Vagina (tissue), 2 donors: ENCODE measurements around the gene PPAN. TPM values are rescaled to one million over a fixed set of nuclear protein-coding genes. Genes with fewer than 3 reads are reported as not detected.

Experiments
- DNase-seq, 2 donors: peaks; one replicate each; pipeline ENCODE4 v3.0.0-alpha.2; 2017; ENCODE audit errors: extremely low spot score in 2 of 2
- H3K27ac ChIP-seq: fragments of 200-600 bp; sonication (generic); one replicate; pipeline ENCODE4 v1.5.1; 2019
- H3K27me3 ChIP-seq: fragments of 200-600 bp; sonication (generic); one replicate; pipeline ENCODE4 v1.5.1; 2019
- H3K36me3 ChIP-seq, 2 donors: fragments of 200-600 bp; sonication (generic); one replicate each; pipeline ENCODE4 v1.5.1; 2017 to 2019
- H3K4me1 ChIP-seq: fragments of 200-600 bp; sonication (generic); one replicate; pipeline ENCODE4 v1.5.1; 2019
- H3K4me3 ChIP-seq, 2 donors: fragments of 200-600 bp; sonication (generic); 1 replicate in 1 of 2; 2 replicates in 1 of 2; pipeline ENCODE4 v1.5.1; 2016 to 2019
- H3K9me3 ChIP-seq: fragments of 200-600 bp; sonication (generic); one replicate; pipeline ENCODE4 v1.5.1; 2019
- CTCF ChIP-seq, 3 experiments: fragments of 450-650 bp in 2 of 3; fragments of 200-600 bp in 1 of 3; sonication (generic) in 1 of 3; IDR thresholded peaks; one replicate each; pipeline ENCODE4 v1.5.1; 2017 to 2019; ENCODE audit warnings: antibody characterized with exemption in 3 of 3, mild to moderate bottlenecking in 2 of 3, moderate library complexity in 2 of 3
- POLR2A ChIP-seq, 2 donors: fragments of 450-650 bp; IDR thresholded peaks; one replicate each; pipeline ENCODE4 v1.6.1; 2017; ENCODE audit warnings: antibody characterized with exemption in 2 of 2, mild to moderate bottlenecking in 2 of 2, moderate library complexity in 2 of 2
- POLR2AphosphoS5 ChIP-seq, 2 donors: sonication (generic); formaldehyde crosslinking; IDR thresholded peaks; one replicate each; pipeline ENCODE4 v1.9.0; 2017; ENCODE audit warnings: antibody characterized with exemption in 2 of 2, mild to moderate bottlenecking in 2 of 2, low read depth in 1 of 2; ENCODE audit not compliant: insufficient read depth in 1 of 2
- intact Hi-C: fragments of 100-400 bp; cut with DNase I; formaldehyde crosslinking; loops from one replicate; pipeline ENCODE4 v1.15.1; 2023
- total RNA-seq: library from RNA; depleted of rRNA; stranded (reverse); fragments of >200 nt; gene quantifications from one replicate; pipeline ENCODE4 v1.2.3, GENCODE V29; 2016

PPAN gene
- total RNA-seq, 1 donor from 2014 or later: 55.2 TPM

DNA sequence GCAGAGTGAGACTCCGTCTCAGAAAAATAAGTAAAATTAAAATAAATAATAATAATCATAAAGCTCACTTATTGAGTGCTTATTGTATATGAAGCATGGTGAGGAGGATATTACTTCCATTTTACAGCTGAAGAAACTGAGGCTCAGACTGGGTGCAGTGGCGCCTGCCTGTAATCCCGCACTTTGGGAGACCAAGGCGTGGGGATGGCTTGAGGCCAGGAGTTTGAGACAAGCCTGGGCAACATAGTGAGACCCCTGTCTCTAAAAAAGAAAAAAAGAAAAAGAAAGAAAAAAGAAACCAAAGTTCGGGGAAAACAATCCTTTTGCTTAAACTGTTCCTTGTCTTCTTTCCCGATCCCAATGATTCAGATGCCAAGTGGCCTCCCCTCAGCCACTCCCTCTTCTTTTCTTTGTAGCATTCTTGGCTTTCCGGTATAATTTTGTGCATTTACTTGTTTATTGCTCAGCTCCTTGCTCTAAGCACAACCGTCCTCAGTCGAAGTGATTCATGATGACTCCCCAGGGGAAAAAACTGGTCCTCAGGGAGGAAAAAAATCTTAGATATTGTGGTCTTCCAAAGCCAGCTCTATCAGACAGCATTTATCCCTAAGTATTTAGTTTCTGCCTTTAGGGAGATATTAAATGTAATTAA, 14.5 kb downstream of the PPAN start:
- H3K27me3 ChIP-seq: no peaks in the 10 kb centered on the region
- H3K27ac ChIP-seq: peak overlapping the region; percentile 75
- peaks cover 0 to 22% of the 10 kb centered on the region in 2 donors for H3K36me3 ChIP-seq
- TF ChIP-seq CTCF (IDR thresholded peaks at IDR 0.05): no peak
- peak in 1 of 2 donors; percentile 22 for TF ChIP-seq POLR2AphosphoS5 (IDR thresholded peaks at IDR 0.05; ENCODE audit: insufficient read depth in 1 of 2, low read depth in 1 of 2)
- no peak for TF ChIP-seq POLR2A (IDR thresholded peaks at IDR 0.05)
- no peaks in the 10 kb centered on the region for H3K9me3 ChIP-seq
- no peak for DNase-seq
- no peak overlapping the region for H3K4me3 ChIP-seq
- intact Hi-C loops: no loop called here
- H3K4me1 ChIP-seq: peaks cover 35% of the 10 kb centered on the region

GRCh38 chr19:10122045-10122444, 15.9 kb downstream of the PPAN start:
- Histone ChIP-seq H3K4me1 (peaks cover 35% of the 10 kb centered on the region), H3K27ac (peak overlapping the region; percentile 75), H3K27me3 (no peaks in the 10 kb centered on the region), H3K9me3 (no peaks in the 10 kb centered on the region), H3K4me3 (no peak overlapping the region), H3K36me3 (peaks cover 0 to 8% of the 10 kb centered on the region in 2 donors)
- intact Hi-C loops: no loop called here
- TF ChIP-seq POLR2AphosphoS5 (IDR thresholded peaks at IDR 0.05; ENCODE audit: insufficient read depth in 1 of 2, low read depth in 1 of 2): no peak
- TF ChIP-seq POLR2A (IDR thresholded peaks at IDR 0.05): no peak
- no peak for TF ChIP-seq CTCF (IDR thresholded peaks at IDR 0.05)
- DNase-seq: no peak

DNA sequence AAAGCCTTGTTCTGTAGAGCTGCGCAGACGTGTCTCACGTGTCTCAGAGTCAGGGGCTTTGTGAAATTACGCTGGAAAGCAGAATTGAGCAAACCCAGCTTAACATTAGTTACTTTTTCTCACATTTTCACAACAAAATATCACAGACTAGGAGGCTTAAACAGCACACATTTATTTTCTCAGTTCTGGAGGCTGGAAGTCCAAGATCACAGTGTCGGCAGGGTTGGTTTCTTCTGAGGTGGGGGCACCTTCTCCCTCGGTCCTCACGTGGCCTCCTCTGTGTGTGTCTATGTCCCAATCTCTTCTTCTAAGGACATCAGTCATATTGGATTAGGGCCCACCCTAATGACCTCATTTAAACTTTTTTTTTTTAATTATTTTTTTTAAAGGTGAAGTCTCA, 18.3 kb downstream of the PPAN start:
- no peak for TF ChIP-seq POLR2A (IDR thresholded peaks at IDR 0.05)
- TF ChIP-seq POLR2AphosphoS5 (IDR thresholded peaks at IDR 0.05; ENCODE audit: insufficient read depth in 1 of 2, low read depth in 1 of 2): no peak
- TF ChIP-seq CTCF (IDR thresholded peaks at IDR 0.05): no peak
- Histone ChIP-seq H3K27ac (no peak overlapping the region), H3K4me3 (no peak overlapping the region), H3K36me3 (no peaks in the 10 kb centered on the region), H3K9me3 (no peaks in the 10 kb centered on the region), H3K4me1 (peaks cover 22% of the 10 kb centered on the region), H3K27me3 (no peaks in the 10 kb centered on the region)
- DNase-seq: no peak
- intact Hi-C loops: no loop called here

DNA sequence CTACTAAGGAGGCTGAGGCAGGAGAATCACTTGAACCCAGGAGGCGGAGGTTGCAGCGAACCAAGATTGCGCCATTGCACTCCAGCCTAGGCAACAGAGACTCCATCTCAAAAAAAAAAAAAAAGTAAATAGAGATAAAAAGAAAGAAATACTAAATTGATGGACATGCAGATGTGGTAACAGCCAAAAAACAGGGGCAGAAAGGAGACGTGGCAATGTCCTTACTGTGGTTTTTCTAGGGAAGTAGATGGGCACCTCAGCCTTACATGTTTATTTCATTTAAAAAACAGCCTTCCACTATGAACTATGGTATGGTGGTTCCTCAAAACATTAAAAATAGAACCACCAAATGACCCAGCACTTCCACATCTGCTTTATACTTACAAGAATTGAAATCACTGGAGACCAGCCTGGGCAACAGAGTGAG, 20.1 kb downstream of the PPAN start:
- H3K36me3 ChIP-seq: no peaks in the 10 kb centered on the region
- H3K27me3 ChIP-seq: no peaks in the 10 kb centered on the region
- no peaks in the 10 kb centered on the region for H3K9me3 ChIP-seq
- H3K4me3 ChIP-seq: no peak overlapping the region
- intact Hi-C loops: no loop called here
- TF ChIP-seq CTCF (IDR thresholded peaks at IDR 0.05): no peak
- no peak overlapping the region for H3K27ac ChIP-seq
- peaks cover 8% of the 10 kb centered on the region for H3K4me1 ChIP-seq
- DNase-seq: no peak

DNA sequence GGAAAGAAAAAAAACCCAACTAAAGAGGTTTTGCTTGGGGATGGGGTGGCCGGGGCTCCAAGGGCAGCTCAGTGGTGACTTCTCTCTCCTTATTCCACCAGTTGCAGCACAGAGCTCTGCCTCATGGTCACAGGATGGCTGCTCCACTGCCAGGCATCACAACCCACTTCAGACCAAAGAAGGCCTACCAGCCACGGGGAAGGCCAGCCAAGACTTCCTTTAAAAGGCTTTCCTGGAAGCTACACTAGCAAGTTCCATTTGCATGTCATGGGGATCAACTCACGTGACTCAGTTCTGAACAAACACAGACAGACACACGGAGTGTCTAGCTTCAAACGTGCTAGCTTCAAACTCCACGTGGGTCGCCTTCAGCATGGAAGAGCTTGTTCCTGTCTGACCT, 26.7 kb downstream of the PPAN start:
- no peak for DNase-seq
- intact Hi-C loops: no loop called here
- no peaks in the 10 kb centered on the region for H3K27me3 ChIP-seq
- TF ChIP-seq CTCF (IDR thresholded peaks at IDR 0.05) (no peak), POLR2AphosphoS5 (IDR thresholded peaks at IDR 0.05; ENCODE audit: insufficient read depth in 1 of 2, low read depth in 1 of 2) (no peak), POLR2A (IDR thresholded peaks at IDR 0.05) (no peak)
- no peaks in the 10 kb centered on the region for H3K4me1 ChIP-seq
- H3K27ac ChIP-seq: no peak overlapping the region
- H3K36me3 ChIP-seq: peaks cover 0 to 46% of the 10 kb centered on the region in 2 donors
- no peak overlapping the region for H3K4me3 ChIP-seq
- no peaks in the 10 kb centered on the region for H3K9me3 ChIP-seq
